GM18951 (cell line): ENCODE measurements around the gene PROKR1.
"Not testable (repeated sequence)": the region's sequence is repeated elsewhere in the genome, so short reads cannot be mapped to it uniquely, and the experiment has no call there.

Experiments used
- POLR2A ChIP-seq: IDR thresholded peaks from 4 replicates; pipeline ENCODE4 v1.6.1; 2011; ENCODE audit warnings: mild to moderate bottlenecking; ENCODE audit not compliant: insufficient read length, insufficient read depth; ENCODE audit errors: extremely low read depth
- in situ Hi-C: fragments of 300-500 bp; cut with MboI; formaldehyde crosslinking; loops from one replicate; pipeline ENCODE4 v1.12.0; 2022; ENCODE audit warnings: low sequenced_read_pairs, mixed read lengths, inconsistent platforms; ENCODE audit not compliant: unreplicated experiment

PROKR1 gene

GRCh38 chr2:68667371-68667770 lies 24.0 kb downstream of the PROKR1 start:
- in situ Hi-C loops: no loop called here

DNA sequence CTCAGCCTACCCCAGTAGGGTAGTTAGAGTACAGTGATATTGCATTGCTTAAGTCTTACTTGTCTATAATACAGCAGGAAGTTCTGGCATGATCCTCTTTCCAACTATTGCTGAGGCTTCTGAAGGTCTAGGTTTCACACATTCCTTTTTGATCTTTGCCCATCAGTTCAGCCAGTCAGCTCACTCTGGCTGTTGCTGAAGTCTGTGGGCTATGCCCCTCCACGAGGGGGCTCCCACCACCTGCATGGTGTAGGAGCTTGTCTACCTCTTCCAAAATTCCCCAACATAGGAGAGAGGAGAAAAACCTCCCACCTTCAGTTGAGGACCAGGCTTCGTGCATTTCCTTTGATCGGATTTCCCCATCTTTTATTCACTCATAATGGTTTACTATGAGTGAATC lies 26.3 kb downstream of the PROKR1 start:
- TF ChIP-seq POLR2A: no peak
- in situ Hi-C loops: no loop called here

More at GRCh38 chr2:68667371-68667770, 24.0 kb downstream of the PROKR1 start:
- TF ChIP-seq POLR2A: no peak

- in situ Hi-C loops: no loop called here
- TF ChIP-seq POLR2A: no peak
These were observed 28.6 kb downstream of the PROKR1 start for GRCh38 chr2:68671961-68672360.

- in situ Hi-C loops: no loop called here
- TF ChIP-seq POLR2A: no peak
These were observed 30.3 kb downstream of the PROKR1 start for GRCh38 chr2:68673631-68674030.

DNA sequence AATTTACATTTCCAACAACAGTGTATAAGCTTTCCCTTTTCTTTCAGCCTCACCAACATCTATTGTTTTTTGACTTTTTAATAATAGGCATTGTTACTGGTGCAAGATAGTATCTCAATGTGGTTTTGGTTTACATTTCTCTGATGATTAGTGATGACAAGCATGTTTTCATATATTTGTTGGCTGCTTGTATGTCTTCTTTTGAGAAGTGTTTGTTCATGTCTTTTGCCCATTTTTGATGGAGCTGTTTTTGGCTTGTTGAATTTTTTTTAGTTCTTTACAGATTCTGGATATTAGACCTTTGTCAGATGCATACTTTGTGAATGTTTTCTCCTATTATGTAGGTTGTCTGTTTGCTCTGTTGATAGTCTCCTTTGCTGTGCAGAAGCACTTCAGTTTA lies 32.1 kb downstream of the PROKR1 start:
- in situ Hi-C loops: no loop called here
- no peak for TF ChIP-seq POLR2A

- in situ Hi-C loops: not testable (repeated sequence)
These were observed 34.5 kb downstream of the PROKR1 start for GRCh38 chr2:68677837-68678236.

DNA sequence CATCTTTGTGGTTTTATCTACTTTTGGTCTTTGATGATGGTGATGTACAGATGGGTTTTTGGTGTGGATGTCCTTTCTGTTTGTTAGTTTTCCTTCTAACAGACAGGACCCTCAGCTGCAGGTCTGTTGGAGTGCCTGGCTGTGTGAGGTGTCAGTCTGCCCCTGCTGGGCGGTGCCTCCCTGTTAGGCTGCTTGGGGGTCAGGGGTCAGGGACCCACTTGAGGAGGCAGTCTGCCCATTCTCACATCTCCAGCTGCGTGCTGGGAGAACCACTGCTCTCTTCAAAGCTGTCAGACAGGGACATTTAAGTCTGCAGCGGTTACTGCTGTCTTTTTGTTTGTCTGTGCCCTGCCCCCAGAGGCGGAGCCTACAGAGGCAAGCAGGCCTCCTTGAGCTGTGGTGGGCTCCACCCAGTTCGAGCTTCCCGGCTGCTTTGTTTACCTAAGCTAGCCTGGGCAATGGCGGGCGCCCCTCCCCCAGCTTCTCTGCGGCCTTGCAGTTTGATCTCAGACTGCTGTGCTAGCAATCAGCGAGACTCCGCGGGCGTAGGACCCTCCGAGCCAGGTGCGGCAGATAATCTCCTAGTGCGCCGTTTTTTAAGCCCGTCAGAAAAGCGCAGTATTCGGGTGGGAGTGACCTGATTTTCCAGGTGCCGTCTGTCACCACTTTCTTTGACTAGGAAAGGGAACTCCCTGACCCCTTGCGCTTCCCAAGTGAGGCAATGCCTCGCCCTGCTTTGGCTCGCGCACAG lies 36.0 kb downstream of the PROKR1 start:
- in situ Hi-C loops: not testable (repeated sequence)

DNA sequence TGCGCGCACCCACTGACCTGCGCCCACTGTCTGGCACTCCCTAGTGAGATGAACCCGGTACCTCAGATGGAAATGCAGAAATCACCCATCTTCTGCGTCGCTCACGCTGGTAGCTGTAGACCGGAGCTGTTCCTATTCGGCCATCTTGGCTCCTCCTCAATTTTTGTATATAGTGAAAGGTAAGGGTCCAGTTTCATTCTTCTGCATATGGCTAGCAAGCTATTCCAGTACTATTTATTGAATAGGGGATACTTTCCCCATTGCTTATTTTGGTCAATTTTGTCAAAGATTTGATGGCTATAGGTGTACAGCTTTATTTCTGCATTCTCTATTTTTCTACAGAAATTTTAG lies 36.5 kb downstream of the PROKR1 start:
- in situ Hi-C loops: not testable (repeated sequence)

DNA sequence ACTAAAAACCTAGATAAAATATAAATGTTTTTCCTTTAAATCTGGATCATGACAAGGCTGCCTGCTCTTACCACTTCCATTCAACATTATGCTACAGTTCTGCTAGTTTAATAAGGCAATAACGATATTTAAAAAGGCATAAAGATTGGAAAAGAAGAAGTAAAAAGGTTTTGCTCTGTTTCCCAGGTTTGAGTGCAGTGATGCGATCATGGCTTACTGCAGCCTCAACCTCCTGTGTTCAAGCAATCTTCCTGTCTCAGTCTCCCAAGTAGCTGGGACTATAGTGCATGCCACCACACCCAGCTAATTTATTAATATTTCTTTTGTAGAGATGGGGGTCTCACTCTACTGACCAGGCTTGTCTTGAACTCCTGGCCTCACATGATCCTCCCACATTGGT lies 40.8 kb downstream of the PROKR1 start:
- in situ Hi-C loops: no loop called here
- no peak for TF ChIP-seq POLR2A

GRCh38 chr2:68686178-68686577 lies 42.8 kb downstream of the PROKR1 start:
- in situ Hi-C loops: no loop called here
- TF ChIP-seq POLR2A: no peak

- in situ Hi-C loops: no loop called here
- TF ChIP-seq POLR2A: no peak
These were observed 43.6 kb downstream of the PROKR1 start for GRCh38 chr2:68687018-68687417.

DNA sequence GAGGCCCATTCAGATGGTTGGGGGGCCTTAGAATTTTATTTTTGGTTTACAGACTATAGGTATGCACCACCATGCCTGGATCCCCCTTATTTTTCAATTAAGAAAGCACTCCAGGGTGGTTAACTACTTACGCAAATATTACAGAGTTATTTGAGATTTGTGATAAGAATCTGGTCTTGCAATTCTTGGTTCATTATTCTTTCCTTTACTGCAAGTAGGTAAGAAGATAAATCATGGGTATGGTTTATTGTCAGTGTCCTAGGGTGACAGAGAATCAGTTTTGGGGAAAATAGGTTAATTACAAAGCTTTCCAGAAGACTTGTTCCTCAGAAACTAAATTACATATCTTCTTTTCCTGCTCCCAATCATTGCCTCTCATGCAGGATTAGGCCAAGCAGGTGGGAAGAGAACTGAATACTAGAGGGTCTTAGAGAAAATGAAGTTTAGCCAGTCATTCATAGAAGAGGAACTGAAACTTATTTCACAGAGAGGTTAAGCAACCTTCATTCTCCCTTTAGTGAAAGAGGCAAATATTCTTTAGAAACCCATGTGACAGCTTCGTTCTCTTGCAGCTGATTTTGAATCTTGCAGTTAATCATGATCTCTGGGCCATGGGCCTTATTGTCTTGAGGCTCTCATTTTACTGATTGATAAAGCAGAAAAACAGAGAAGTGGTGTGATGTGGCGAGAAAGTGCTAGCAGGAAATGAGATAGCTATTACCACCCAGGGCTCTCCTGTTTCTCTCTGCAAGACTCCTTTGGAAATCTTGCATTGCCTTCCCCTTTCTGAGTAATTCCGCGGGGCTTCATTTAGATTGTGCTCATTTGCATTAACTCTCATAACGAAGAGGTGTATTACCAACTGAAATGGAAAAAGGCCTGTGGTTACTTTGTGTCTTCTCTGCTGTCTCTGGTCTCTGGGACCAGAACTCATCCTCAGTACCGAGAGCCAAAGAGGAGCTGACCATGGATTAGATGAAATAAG lies 46.5 kb downstream of the PROKR1 start:
- in situ Hi-C loops: no loop called here
- TF ChIP-seq POLR2A: no peak

DNA sequence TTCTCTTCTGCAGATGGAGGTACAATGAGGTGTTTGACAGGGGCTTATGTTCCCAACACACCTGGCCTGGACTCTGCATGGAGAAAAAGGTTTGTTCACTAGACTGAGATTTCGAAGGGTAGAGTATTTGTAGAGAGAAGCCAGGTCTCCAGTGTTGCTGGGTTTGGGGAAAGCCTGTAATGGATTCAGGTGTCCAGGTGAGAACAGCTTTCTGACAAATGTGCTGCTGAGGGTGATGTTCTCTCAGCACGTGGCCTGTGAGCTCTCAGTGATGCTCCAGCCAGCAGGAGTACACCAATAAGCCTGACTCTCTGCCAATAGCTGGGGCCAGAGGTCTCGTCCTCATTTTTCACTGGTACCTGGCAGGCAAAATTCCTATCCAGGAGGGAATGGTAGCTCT lies 47.5 kb downstream of the PROKR1 start:
- no peak for TF ChIP-seq POLR2A
- in situ Hi-C loops: no loop called here

GRCh38 chr2:68692511-68692910 lies 49.1 kb downstream of the PROKR1 start:
- TF ChIP-seq POLR2A: no peak
- in situ Hi-C loops: no loop called here
